ENCODE measurements around the gene TSPAN32. TPM values are rescaled to one million over a fixed set of nuclear protein-coding genes. Genes with fewer than 3 reads are reported as not detected.
"Not testable (repeated sequence)": the region's sequence is repeated elsewhere in the genome, so short reads cannot be mapped to it uniquely, and the experiment has no call there.

The TSPAN32 gene
- total RNA-seq, 2 donors from 2014 or later: 5.6 to 7.6 TPM

- ATAC-seq (no peak), DNase-seq (ENCODE audit: low spot score in 2 of 2) (no peak)
- Mint-ChIP-seq H3K9me3 (peaks cover 0 to 3% of the 10 kb centered on the region in 2 donors), H3K27ac (no peak overlapping the region), H3K36me3 (no peaks in the 10 kb centered on the region)
Observed at GRCh38 chr11:2355000-2355644, 53.3 kb downstream of the TSPAN32 start.

GRCh38 chr11:2357246-2357645 is 55.4 kb downstream of the TSPAN32 start:
- Mint-ChIP-seq H3K27ac (no peak overlapping the region), H3K36me3 (no peaks in the 10 kb centered on the region), H3K9me3 (no peaks in the 10 kb centered on the region)
- ATAC-seq: no peak
- no peak for DNase-seq (ENCODE audit: low spot score in 2 of 2)

GRCh38 chr11:2357651-2358050 is 55.8 kb downstream of the TSPAN32 start:
- H3K36me3 Mint-ChIP-seq; H3K9me3 Mint-ChIP-seq; ATAC-seq; DNase-seq (ENCODE audit: low spot score in 2 of 2); H3K27ac Mint-ChIP-seq: not testable (repeated sequence)

GRCh38 chr11:2358754-2359442 is 57.1 kb downstream of the TSPAN32 start:
- DNase-seq (ENCODE audit: low spot score in 2 of 2): no peak
- H3K9me3 Mint-ChIP-seq: no peaks in the 10 kb centered on the region
- no peak overlapping the region for H3K27ac Mint-ChIP-seq
- no peak for ATAC-seq
- no peaks in the 10 kb centered on the region for H3K36me3 Mint-ChIP-seq

- ATAC-seq (no peak), DNase-seq (ENCODE audit: low spot score in 2 of 2) (no peak)
- Mint-ChIP-seq H3K27ac (no peak overlapping the region), H3K9me3 (no peaks in the 10 kb centered on the region), H3K36me3 (no peaks in the 10 kb centered on the region)
Observed at GRCh38 chr11:2359557-2359956, 57.7 kb downstream of the TSPAN32 start.

GRCh38 chr11:2360081-2360642 is 58.3 kb downstream of the TSPAN32 start:
- Mint-ChIP-seq H3K27ac (no peak overlapping the region), H3K9me3 (no peaks in the 10 kb centered on the region), H3K36me3 (no peaks in the 10 kb centered on the region)
- no peak for DNase-seq (ENCODE audit: low spot score in 2 of 2)
- ATAC-seq: no peak

GRCh38 chr11:2361565-2361964 is 59.8 kb downstream of the TSPAN32 start:
- no peaks in the 10 kb centered on the region for H3K9me3 Mint-ChIP-seq
- no peak overlapping the region for H3K27ac Mint-ChIP-seq
- DNase-seq (ENCODE audit: low spot score in 2 of 2): no peak
- ATAC-seq: no peak
- no peaks in the 10 kb centered on the region for H3K36me3 Mint-ChIP-seq

- Mint-ChIP-seq H3K36me3 (no peaks in the 10 kb centered on the region), H3K9me3 (no peaks in the 10 kb centered on the region), H3K27ac (no peak overlapping the region)
- DNase-seq (ENCODE audit: low spot score in 2 of 2): no peak
- ATAC-seq: no peak
Observed at GRCh38 chr11:2362414-2362813, 60.6 kb downstream of the TSPAN32 start.

GRCh38 chr11:2363130-2363529 is 61.3 kb downstream of the TSPAN32 start:
- H3K36me3 Mint-ChIP-seq: no peaks in the 10 kb centered on the region
- ATAC-seq: no peak
- DNase-seq (ENCODE audit: low spot score in 2 of 2): no peak
- no peaks in the 10 kb centered on the region for H3K9me3 Mint-ChIP-seq
- H3K27ac Mint-ChIP-seq: no peak overlapping the region

GRCh38 chr11:2363577-2364370 is 62.0 kb downstream of the TSPAN32 start:
- ATAC-seq (no peak), DNase-seq (ENCODE audit: low spot score in 2 of 2) (no peak)
- Mint-ChIP-seq H3K36me3 (no peaks in the 10 kb centered on the region), H3K9me3 (no peaks in the 10 kb centered on the region), H3K27ac (no peak overlapping the region)

- not testable (repeated sequence) for H3K9me3 Mint-ChIP-seq; H3K27ac Mint-ChIP-seq; H3K36me3 Mint-ChIP-seq; DNase-seq (ENCODE audit: low spot score in 2 of 2); ATAC-seq
Observed at GRCh38 chr11:2364386-2364785, 62.6 kb downstream of the TSPAN32 start.

- Mint-ChIP-seq H3K36me3 (no peaks in the 10 kb centered on the region), H3K27ac (no peak overlapping the region), H3K9me3 (no peaks in the 10 kb centered on the region)
- ATAC-seq: no peak
- DNase-seq (ENCODE audit: low spot score in 2 of 2): no peak
Observed at GRCh38 chr11:2365571-2366210, 63.9 kb downstream of the TSPAN32 start.

- H3K27ac Mint-ChIP-seq: peak overlapping the region in 1 of 2 donors; percentile 26
- no peak for ATAC-seq
- no peak for DNase-seq (ENCODE audit: low spot score in 2 of 2)
- H3K36me3 Mint-ChIP-seq: no peaks in the 10 kb centered on the region
- no peaks in the 10 kb centered on the region for H3K9me3 Mint-ChIP-seq
Observed at GRCh38 chr11:2366276-2366675, 64.5 kb downstream of the TSPAN32 start.

GRCh38 chr11:2366733-2367132 is 64.9 kb downstream of the TSPAN32 start:
- no peak for DNase-seq (ENCODE audit: low spot score in 2 of 2)
- H3K27ac Mint-ChIP-seq: peak overlapping the region in 1 of 2 donors; percentile 26

GRCh38 chr11:2367266-2368160 is 65.7 kb downstream of the TSPAN32 start:
- no peak overlapping the region for H3K27ac Mint-ChIP-seq
- H3K36me3 Mint-ChIP-seq: no peaks in the 10 kb centered on the region
- no peak for DNase-seq (ENCODE audit: low spot score in 2 of 2)
- ATAC-seq: no peak
- H3K9me3 Mint-ChIP-seq: no peaks in the 10 kb centered on the region

More at GRCh38 chr11:2366733-2367132, 64.9 kb downstream of the TSPAN32 start:
- no peak for ATAC-seq
- Mint-ChIP-seq H3K36me3 (no peaks in the 10 kb centered on the region), H3K9me3 (no peaks in the 10 kb centered on the region)

Data from activated naive CD4-positive, alpha-beta T cell treated with anti-CD3 and anti-CD28 coated beads, Interleukin-2, amount 50 U/mL, for 72 hours (primary cell).